ENCODE results near the gene MEP1A. TPM values are rescaled to one million over a fixed set of nuclear protein-coding genes. Genes with fewer than 3 reads are reported as not detected.
"Not testable (repeated sequence)": the region's sequence is repeated elsewhere in the genome, so short reads cannot be mapped to it uniquely, and the experiment has no call there.

The MEP1A gene
- total and polyA plus RNA-seq, 3 experiments from 2014 or later, result not detected

DNA sequence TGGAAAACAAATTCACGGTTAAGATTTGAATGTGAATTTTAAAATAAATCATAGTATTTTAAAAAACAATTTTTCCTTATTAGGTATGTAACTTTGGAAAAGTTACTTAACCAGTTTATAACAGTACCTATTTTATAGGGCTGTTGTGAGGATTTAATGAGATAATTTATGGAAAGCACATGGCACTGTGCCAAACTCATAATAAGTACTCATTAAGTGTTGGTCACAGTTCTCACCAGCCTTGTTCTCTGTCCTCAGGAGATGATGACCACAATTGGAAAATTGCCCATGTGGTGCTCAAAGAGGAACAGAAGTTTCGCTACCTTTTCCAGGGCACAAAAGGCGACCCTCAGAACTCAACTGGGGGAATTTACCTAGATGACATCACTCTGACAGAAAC, 39.6 kb downstream of the MEP1A start:
- H3K4me3 Mint-ChIP-seq, result no peak overlapping the region

DNA sequence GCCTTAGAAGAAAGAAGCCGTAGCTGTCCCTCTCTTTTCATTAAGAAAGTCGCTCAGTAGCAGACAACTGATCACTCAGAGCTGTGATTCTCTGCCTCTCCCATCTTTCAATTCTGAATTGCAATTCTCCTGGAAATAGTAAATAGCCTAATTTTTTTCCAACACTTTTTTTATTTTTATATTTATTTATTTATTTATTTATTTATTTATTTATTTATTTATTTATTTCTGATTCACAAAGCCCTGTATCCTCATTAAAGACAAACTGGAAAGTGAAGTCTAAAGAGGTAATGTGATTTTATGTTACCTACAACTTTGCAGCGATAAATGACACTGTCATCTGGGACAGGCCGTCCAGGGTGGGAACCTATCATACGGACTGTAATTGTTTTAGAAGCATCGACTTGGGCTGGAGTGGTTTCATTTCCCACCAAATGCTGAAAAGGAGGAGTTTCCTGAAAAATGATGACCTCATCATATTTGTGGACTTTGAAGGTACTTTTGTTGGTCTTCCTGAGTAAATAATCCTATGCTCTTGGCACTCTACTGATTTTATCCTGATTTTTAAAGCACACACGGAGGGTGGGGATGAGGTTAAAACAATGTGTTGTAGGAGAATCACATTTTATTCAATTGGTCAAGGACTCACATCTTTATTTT, 41.2 kb downstream of the MEP1A start:
- not testable (repeated sequence) for DNase-seq

More for the DNA sequence above, 39.6 kb downstream of the MEP1A start:
- no peak overlapping the region for H3K4me3 ChIP-seq (ENCODE audit: low read length)
- Mint-ChIP-seq H3K4me1 (no peaks in the 10 kb centered on the region), H3K9me3 (no peaks in the 10 kb centered on the region), H3K27me3 (peaks cover 0 to 15% of the 10 kb centered on the region in 2 donors), H3K36me3 (no peaks in the 10 kb centered on the region), H3K27ac (no peak overlapping the region)
- no peak overlapping the region for H3K27ac ChIP-seq (ENCODE audit: low read depth, low read length)
- no peaks in the 10 kb centered on the region for H3K27me3 ChIP-seq (ENCODE audit: insufficient read depth, low read length, poor library complexity, severe bottlenecking)
- no peaks in the 10 kb centered on the region for H3K4me1 ChIP-seq (ENCODE audit: insufficient read depth, low read length)
- ChIA-PET CTCF (no interaction called here), POLR2A (no interaction called here)
- H3K9me3 ChIP-seq (ENCODE audit: low read length), result no peaks in the 10 kb centered on the region
- DNase-seq, result no peak
- no peaks in the 10 kb centered on the region for H3K36me3 ChIP-seq (ENCODE audit: insufficient read depth, low read length)

DNA sequence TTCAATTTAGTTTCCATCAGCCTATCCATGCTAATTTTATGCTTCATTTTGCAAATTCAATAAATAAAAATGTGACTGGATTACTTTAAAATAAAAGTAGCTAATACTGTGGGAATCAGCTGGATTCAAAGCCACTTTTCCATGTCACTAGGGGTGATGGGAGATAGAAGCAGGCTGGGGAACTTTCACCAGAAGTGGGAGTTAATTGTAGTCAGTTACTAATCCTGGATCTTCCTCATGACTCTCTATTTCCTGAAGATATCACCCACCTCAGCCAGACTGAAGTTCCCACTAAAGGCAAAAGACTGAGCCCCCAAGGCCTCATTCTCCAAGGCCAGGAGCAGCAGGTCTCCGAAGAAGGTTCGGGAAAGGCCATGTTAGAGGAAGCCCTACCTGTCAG, 41.8 kb downstream of the MEP1A start:
- POLR2A ChIA-PET; H3K4me1 Mint-ChIP-seq; H3K4me3 ChIP-seq (ENCODE audit: low read length); H3K27ac Mint-ChIP-seq; H3K27ac ChIP-seq (ENCODE audit: low read depth, low read length); CTCF ChIA-PET; H3K36me3 ChIP-seq (ENCODE audit: insufficient read depth, low read length); H3K9me3 Mint-ChIP-seq; H3K27me3 ChIP-seq (ENCODE audit: insufficient read depth, low read length, poor library complexity, severe bottlenecking); DNase-seq; H3K36me3 Mint-ChIP-seq; H3K9me3 ChIP-seq (ENCODE audit: low read length); H3K4me3 Mint-ChIP-seq; H3K4me1 ChIP-seq (ENCODE audit: insufficient read depth, low read length): not testable (repeated sequence)
- peaks cover 3 to 12% of the 10 kb centered on the region in 2 donors for H3K27me3 Mint-ChIP-seq

More for the DNA sequence above, 41.2 kb downstream of the MEP1A start:
- H3K4me1 Mint-ChIP-seq; H3K36me3 ChIP-seq (ENCODE audit: insufficient read depth, low read length); H3K9me3 ChIP-seq (ENCODE audit: low read length); H3K4me3 Mint-ChIP-seq; H3K4me3 ChIP-seq (ENCODE audit: low read length); H3K27ac Mint-ChIP-seq; POLR2A ChIA-PET; H3K36me3 Mint-ChIP-seq; H3K27ac ChIP-seq (ENCODE audit: low read depth, low read length); H3K27me3 ChIP-seq (ENCODE audit: insufficient read depth, low read length, poor library complexity, severe bottlenecking); H3K9me3 Mint-ChIP-seq; H3K4me1 ChIP-seq (ENCODE audit: insufficient read depth, low read length); CTCF ChIA-PET: not testable (repeated sequence)
- peaks cover 3 to 17% of the 10 kb centered on the region in 2 donors for H3K27me3 Mint-ChIP-seq

DNA sequence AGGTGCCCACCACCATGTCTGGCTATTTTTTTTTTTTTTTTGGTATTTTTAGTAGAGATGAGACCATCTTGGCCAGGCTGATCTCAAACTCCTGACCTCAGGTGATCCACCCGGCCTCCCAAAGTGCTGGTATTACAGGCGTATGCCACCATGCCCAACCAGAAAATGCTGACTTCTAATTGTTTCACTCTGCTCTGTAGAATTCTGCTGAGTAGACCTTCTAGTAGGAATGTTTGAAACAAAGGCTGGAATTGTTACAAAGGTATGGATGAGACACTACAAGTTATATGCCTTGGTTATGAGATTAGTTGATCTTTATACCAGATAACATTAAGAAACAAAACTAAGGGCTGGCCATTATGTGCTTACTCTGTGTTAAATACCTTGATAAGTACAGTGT, 44.8 kb downstream of the MEP1A start:
- H3K36me3 Mint-ChIP-seq, result peaks cover 0 to 4% (median 0%) of the 10 kb centered on the region in 3 donors
- Histone ChIP-seq H3K36me3 (ENCODE audit: insufficient read depth, low read length) (no peaks in the 10 kb centered on the region), H3K4me1 (ENCODE audit: insufficient read depth, low read length) (no peaks in the 10 kb centered on the region), H3K4me3 (ENCODE audit: low read length) (no peak overlapping the region), H3K27ac (ENCODE audit: low read depth, low read length) (no peak overlapping the region), H3K9me3 (ENCODE audit: low read length) (no peaks in the 10 kb centered on the region), H3K27me3 (ENCODE audit: insufficient read depth, low read length, poor library complexity, severe bottlenecking) (no peaks in the 10 kb centered on the region)
- ChIA-PET POLR2A (no interaction called here), CTCF (no interaction called here)
- no peaks in the 10 kb centered on the region for H3K4me1 Mint-ChIP-seq
- H3K27me3 Mint-ChIP-seq, result peaks cover 3 to 12% of the 10 kb centered on the region in 2 donors
- H3K9me3 Mint-ChIP-seq, result peaks cover 7 to 23% (median 19%) of the 10 kb centered on the region in 5 donors
- H3K4me3 Mint-ChIP-seq, result no peak overlapping the region
- no peak overlapping the region for H3K27ac Mint-ChIP-seq
- no peak for DNase-seq

DNA sequence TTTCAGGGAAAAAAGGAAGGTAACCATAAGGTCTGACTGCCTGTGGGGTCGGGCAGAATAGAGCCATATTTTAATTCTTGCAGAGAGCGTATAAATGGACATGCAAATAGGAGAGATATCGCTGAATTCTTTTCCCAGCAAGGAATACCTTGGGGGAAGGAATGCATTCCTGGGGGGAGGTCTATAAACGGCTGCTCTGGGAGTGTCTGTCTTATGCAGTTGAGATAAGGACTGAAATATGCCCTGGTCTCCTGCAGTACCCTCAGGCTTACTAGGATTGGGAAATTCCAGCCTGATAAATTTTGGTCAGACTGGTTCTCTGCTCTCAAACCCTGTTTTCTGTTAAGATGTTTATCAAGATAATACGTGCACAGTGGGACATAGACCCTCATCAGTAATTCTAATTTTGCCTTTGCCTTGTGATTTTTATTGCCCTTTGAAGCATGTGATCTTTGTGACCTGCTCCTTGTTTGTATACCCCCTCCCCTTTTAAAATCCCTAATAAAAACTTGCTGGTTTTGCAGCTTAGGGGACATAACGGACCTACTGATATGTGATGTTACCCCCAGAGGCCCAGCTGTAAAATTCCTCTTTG, 49.2 kb downstream of the MEP1A start:
- H3K4me1 ChIP-seq (ENCODE audit: insufficient read depth, low read length); H3K4me3 Mint-ChIP-seq; DNase-seq; CTCF ChIA-PET; H3K4me1 Mint-ChIP-seq; H3K27ac Mint-ChIP-seq; H3K36me3 Mint-ChIP-seq; H3K4me3 ChIP-seq (ENCODE audit: low read length); H3K9me3 ChIP-seq (ENCODE audit: low read length); H3K27me3 ChIP-seq (ENCODE audit: insufficient read depth, low read length, poor library complexity, severe bottlenecking); H3K36me3 ChIP-seq (ENCODE audit: insufficient read depth, low read length); POLR2A ChIA-PET; H3K27ac ChIP-seq (ENCODE audit: low read depth, low read length): not testable (repeated sequence)
- Mint-ChIP-seq H3K27me3 (peaks cover 3 to 18% of the 10 kb centered on the region in 2 donors), H3K9me3 (peaks cover 12 to 33% (median 20%) of the 10 kb centered on the region in 5 donors)

DNA sequence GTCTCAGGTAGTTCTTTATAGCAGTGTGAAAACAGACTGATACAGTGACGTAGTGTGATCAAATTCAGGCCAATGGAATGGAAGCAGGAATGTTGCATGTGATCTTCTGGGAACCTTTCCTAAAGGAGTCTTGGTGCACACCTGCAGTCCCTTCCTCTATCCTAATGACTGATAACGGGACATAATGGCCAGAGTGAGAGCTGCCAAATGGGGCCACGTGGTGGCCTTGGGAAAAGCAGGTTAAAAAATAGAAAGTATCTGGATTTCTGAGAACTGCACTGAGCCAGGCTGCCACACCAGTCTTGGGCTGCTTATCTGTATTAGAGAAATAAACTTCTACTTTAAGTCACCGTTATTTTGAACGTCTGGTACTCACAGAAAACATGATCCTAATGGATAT, 51.9 kb downstream of the MEP1A start:
- Histone ChIP-seq H3K9me3 (ENCODE audit: low read length) (no peaks in the 10 kb centered on the region), H3K36me3 (ENCODE audit: insufficient read depth, low read length) (no peaks in the 10 kb centered on the region), H3K4me1 (ENCODE audit: insufficient read depth, low read length) (no peaks in the 10 kb centered on the region), H3K27ac (ENCODE audit: low read depth, low read length) (no peak overlapping the region), H3K4me3 (ENCODE audit: low read length) (no peak overlapping the region), H3K27me3 (ENCODE audit: insufficient read depth, low read length, poor library complexity, severe bottlenecking) (no peaks in the 10 kb centered on the region)
- H3K36me3 Mint-ChIP-seq, result peaks cover 0 to 4% (median 0%) of the 10 kb centered on the region in 3 donors
- DNase-seq, result no peak
- H3K27ac Mint-ChIP-seq, result no peak overlapping the region
- H3K4me3 Mint-ChIP-seq, result no peak overlapping the region
- ChIA-PET CTCF (no interaction called here), POLR2A (no interaction called here)
- peaks cover 0 to 25% of the 10 kb centered on the region in 2 donors for H3K27me3 Mint-ChIP-seq
- peaks cover 12 to 33% (median 20%) of the 10 kb centered on the region in 5 donors for H3K9me3 Mint-ChIP-seq
- peaks cover 4 to 8% (median 6%) of the 10 kb centered on the region in 3 donors for H3K4me1 Mint-ChIP-seq

GRCh38 chr6:46848684-46849360, 55.6 kb downstream of the MEP1A start:
- Mint-ChIP-seq H3K4me3 (peak overlapping the region in 4 of 7 donors; percentile 43 to 86 (median 58)), H3K4me1 (peaks cover 4 to 8% (median 6%) of the 10 kb centered on the region in 3 donors), H3K9me3 (peaks cover 0 to 9% (median 4%) of the 10 kb centered on the region in 5 donors), H3K27me3 (peaks cover 0 to 33% of the 10 kb centered on the region in 2 donors), H3K27ac (no peak overlapping the region), H3K36me3 (peaks cover 0 to 2% (median 0%) of the 10 kb centered on the region in 3 donors)
- Histone ChIP-seq H3K4me3 (ENCODE audit: low read length) (no peak overlapping the region), H3K27me3 (ENCODE audit: insufficient read depth, low read length, poor library complexity, severe bottlenecking) (no peaks in the 10 kb centered on the region), H3K27ac (ENCODE audit: low read depth, low read length) (no peak overlapping the region), H3K9me3 (ENCODE audit: low read length) (no peaks in the 10 kb centered on the region), H3K4me1 (ENCODE audit: insufficient read depth, low read length) (no peaks in the 10 kb centered on the region), H3K36me3 (ENCODE audit: insufficient read depth, low read length) (no peaks in the 10 kb centered on the region)
- ChIA-PET POLR2A (no interaction called here), CTCF (no interaction called here)
- DNase-seq, result peak; percentile 11 to 49 (median 26)

- H3K36me3 ChIP-seq (ENCODE audit: insufficient read depth, low read length), result no peaks in the 10 kb centered on the region
- no peaks in the 10 kb centered on the region for H3K27me3 ChIP-seq (ENCODE audit: insufficient read depth, low read length, poor library complexity, severe bottlenecking)
- Mint-ChIP-seq H3K36me3 (peaks cover 0 to 2% (median 0%) of the 10 kb centered on the region in 3 donors), H3K4me3 (no peak overlapping the region), H3K27me3 (peaks cover 2 to 38% of the 10 kb centered on the region in 2 donors), H3K27ac (no peak overlapping the region), H3K9me3 (peaks cover 0 to 5% (median 0%) of the 10 kb centered on the region in 5 donors), H3K4me1 (peaks cover 4 to 8% (median 6%) of the 10 kb centered on the region in 3 donors)
- ChIA-PET POLR2A (no interaction called here), CTCF (no interaction called here)
- no peak overlapping the region for H3K4me3 ChIP-seq (ENCODE audit: low read length)
- no peak overlapping the region for H3K27ac ChIP-seq (ENCODE audit: low read depth, low read length)
- no peaks in the 10 kb centered on the region for H3K9me3 ChIP-seq (ENCODE audit: low read length)
- no peak for DNase-seq
- H3K4me1 ChIP-seq (ENCODE audit: insufficient read depth, low read length), result no peaks in the 10 kb centered on the region
Observed at GRCh38 chr6:46849361-46849690, 56.1 kb downstream of the MEP1A start.
